Uterus (tissue), 2 donors: Measurements from ENCODE around the gene SLC25A46.

Experiments
- POLR2A ChIP-seq, 2 donors: fragments of 450-650 bp; IDR thresholded peaks; one replicate each; pipeline ENCODE4 v1.6.1; 2016; ENCODE audit warnings: antibody characterized with exemption in 2 of 2, mild to moderate bottlenecking in 1 of 2, moderate library complexity in 1 of 2
- TF ChIP-seq, protein P1 (sequence below), 4 experiments: fragments of 200-600 bp in 2 of 4; fragments of 450-650 bp in 2 of 4; sonication (generic) in 2 of 4; IDR thresholded peaks; one replicate each; pipeline ENCODE4 v1.5.1; 2016 to 2019; ENCODE audit warnings: antibody characterized with exemption in 4 of 4, mild to moderate bottlenecking in 2 of 4, moderate library complexity in 1 of 4

DNA sequence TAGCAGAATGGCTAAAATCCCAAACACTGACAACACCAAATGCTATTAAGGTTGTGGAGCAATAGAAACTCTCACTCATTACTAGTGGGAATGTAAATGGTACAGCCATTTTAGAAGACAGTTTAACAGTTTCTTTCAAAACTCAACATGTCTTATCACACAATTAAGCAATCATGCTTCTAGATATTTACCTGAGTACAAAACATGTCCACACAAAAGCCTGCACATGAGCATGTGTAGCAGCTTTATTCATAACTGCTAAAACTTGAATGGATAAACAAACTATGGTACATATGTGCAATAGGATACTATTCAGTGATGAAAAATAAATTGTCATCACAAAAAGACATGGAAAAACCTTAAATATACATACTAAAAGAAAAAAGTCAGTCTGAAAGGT is 31.5 kb downstream of the SLC25A46 start:
- TF ChIP-seq POLR2A (IDR thresholded peaks at IDR 0.05), result no peak
- TF ChIP-seq, protein P1, sequence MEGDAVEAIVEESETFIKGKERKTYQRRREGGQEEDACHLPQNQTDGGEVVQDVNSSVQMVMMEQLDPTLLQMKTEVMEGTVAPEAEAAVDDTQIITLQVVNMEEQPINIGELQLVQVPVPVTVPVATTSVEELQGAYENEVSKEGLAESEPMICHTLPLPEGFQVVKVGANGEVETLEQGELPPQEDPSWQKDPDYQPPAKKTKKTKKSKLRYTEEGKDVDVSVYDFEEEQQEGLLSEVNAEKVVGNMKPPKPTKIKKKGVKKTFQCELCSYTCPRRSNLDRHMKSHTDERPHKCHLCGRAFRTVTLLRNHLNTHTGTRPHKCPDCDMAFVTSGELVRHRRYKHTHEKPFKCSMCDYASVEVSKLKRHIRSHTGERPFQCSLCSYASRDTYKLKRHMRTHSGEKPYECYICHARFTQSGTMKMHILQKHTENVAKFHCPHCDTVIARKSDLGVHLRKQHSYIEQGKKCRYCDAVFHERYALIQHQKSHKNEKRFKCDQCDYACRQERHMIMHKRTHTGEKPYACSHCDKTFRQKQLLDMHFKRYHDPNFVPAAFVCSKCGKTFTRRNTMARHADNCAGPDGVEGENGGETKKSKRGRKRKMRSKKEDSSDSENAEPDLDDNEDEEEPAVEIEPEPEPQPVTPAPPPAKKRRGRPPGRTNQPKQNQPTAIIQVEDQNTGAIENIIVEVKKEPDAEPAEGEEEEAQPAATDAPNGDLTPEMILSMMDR (IDR thresholded peaks at IDR 0.05), result no peak
